Endodermal cell (in vitro differentiated cells): Measurements from ENCODE around the gene SP1. TPM values are rescaled to one million over a fixed set of nuclear protein-coding genes. Genes with fewer than 3 reads are reported as not detected.

Experiments used
- DNase-seq: peaks from one replicate; pipeline ENCODE4 v3.0.0-alpha.2; 2017
- H3K27ac ChIP-seq: 2 replicates; pipeline ENCODE4 v1.5.1; 2013; ENCODE audit warnings: mild to moderate bottlenecking, low read depth, low read length, moderate library complexity
- H3K27me3 ChIP-seq: 2 replicates; pipeline ENCODE4 v1.6.1; 2013; ENCODE audit warnings: mild to moderate bottlenecking, low read length, moderate library complexity; ENCODE audit not compliant: insufficient read depth, control insufficient read depth, poor library complexity, severe bottlenecking
- H3K36me3 ChIP-seq: 2 replicates; pipeline ENCODE4 v1.7.0; 2013; ENCODE audit warnings: mild to moderate bottlenecking, low read length, moderate library complexity; ENCODE audit not compliant: control insufficient read depth, insufficient read depth
- H3K4me1 ChIP-seq: one replicate; pipeline ENCODE4 v1.7.0; 2013; ENCODE audit warnings: low read length; ENCODE audit not compliant: control insufficient read depth, insufficient read depth
- H3K4me3 ChIP-seq: 2 replicates; pipeline ENCODE4 v1.5.1; 2013; ENCODE audit warnings: mild to moderate bottlenecking, low read length, moderate library complexity
- H3K9ac ChIP-seq: 2 replicates; pipeline ENCODE4 v1.6.1; 2013; ENCODE audit warnings: mild to moderate bottlenecking, low read length, moderate library complexity; ENCODE audit not compliant: poor library complexity, severe bottlenecking; ENCODE audit errors: extremely low read depth
- H3K9me3 ChIP-seq: 2 replicates; pipeline ENCODE4 v1.6.1; 2013; ENCODE audit warnings: mild to moderate bottlenecking, low read length, moderate library complexity; ENCODE audit not compliant: control insufficient read depth
- H3K27ac Mint-ChIP-seq: 2 replicates; pipeline ENCODE4 v1.8.0; 2020; ENCODE audit warnings: mixed read lengths
- H3K27me3 Mint-ChIP-seq: 2 replicates; pipeline ENCODE4 v1.8.0; 2021; ENCODE audit warnings: mild to moderate bottlenecking, mixed read lengths; ENCODE audit not compliant: insufficient read depth
- H3K36me3 Mint-ChIP-seq: 2 replicates; pipeline ENCODE4 v1.8.0; 2020; ENCODE audit warnings: low read depth, mixed read lengths
- H3K4me1 Mint-ChIP-seq: 2 replicates; pipeline ENCODE4 v1.8.0; 2020; ENCODE audit warnings: mixed read lengths
- H3K4me3 Mint-ChIP-seq: 2 replicates; pipeline ENCODE4 v1.8.0; 2020; ENCODE audit warnings: mild to moderate bottlenecking, moderate library complexity, mixed read lengths
- H3K9me3 Mint-ChIP-seq: 2 replicates; pipeline ENCODE4 v1.8.0; 2020; ENCODE audit warnings: mild to moderate bottlenecking, mixed read lengths
- WGBS, 2 experiments: methylation state at CpG; one replicate each; pipeline versions ENCODE4 v1.1.5 to v1.1.7; 2013; ENCODE audit warnings: missing lambda C conversion rate in 2 of 2, mixed read lengths in 1 of 2; ENCODE audit not compliant: insufficient coverage in 1 of 2, insufficient read length in 1 of 2; 5-methylcytosine and 5-hydroxymethylcytosine counted together
- total RNA-seq, 2 donors: library from RNA; stranded (reverse); fragmentation: NEBNext Ultra II Directional in 1 of 2; extraction: Animal tissue kit (Norgen Biotek cat#: 25700) in 1 of 2; gene quantifications; 2 replicates in 1 of 2; 3 replicates in 1 of 2; pipeline ENCODE4 v1.2.1, GENCODE V29; 2021
- TF ChIP-seq, protein P1 (sequence below): fragments of 200-600 bp; sonication (generic); conservative IDR thresholded peaks from 2 replicates; pipeline ENCODE4 v1.5.0; 2021; ENCODE audit warnings: antibody characterized with exemption, mild to moderate bottlenecking

Gene SP1
- total RNA-seq, 2 donors from 2014 or later, result 91.2 to 99.5 TPM

- Histone ChIP-seq H3K36me3 (no peaks in the 10 kb centered on the region), H3K27me3 (no peaks in the 10 kb centered on the region), H3K27ac (no peak overlapping the region), H3K9ac (no peak overlapping the region), H3K4me3 (peak overlapping the region; percentile 75), H3K4me1 (peaks cover 8% of the 10 kb centered on the region), H3K9me3 (no peaks in the 10 kb centered on the region)
- no peaks in the 10 kb centered on the region for H3K9me3 Mint-ChIP-seq
- DNase-seq, result peak; percentile 74
- peaks cover 10% of the 10 kb centered on the region for H3K4me1 Mint-ChIP-seq
- TF ChIP-seq, protein P1, sequence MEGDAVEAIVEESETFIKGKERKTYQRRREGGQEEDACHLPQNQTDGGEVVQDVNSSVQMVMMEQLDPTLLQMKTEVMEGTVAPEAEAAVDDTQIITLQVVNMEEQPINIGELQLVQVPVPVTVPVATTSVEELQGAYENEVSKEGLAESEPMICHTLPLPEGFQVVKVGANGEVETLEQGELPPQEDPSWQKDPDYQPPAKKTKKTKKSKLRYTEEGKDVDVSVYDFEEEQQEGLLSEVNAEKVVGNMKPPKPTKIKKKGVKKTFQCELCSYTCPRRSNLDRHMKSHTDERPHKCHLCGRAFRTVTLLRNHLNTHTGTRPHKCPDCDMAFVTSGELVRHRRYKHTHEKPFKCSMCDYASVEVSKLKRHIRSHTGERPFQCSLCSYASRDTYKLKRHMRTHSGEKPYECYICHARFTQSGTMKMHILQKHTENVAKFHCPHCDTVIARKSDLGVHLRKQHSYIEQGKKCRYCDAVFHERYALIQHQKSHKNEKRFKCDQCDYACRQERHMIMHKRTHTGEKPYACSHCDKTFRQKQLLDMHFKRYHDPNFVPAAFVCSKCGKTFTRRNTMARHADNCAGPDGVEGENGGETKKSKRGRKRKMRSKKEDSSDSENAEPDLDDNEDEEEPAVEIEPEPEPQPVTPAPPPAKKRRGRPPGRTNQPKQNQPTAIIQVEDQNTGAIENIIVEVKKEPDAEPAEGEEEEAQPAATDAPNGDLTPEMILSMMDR, result no peak
- H3K36me3 Mint-ChIP-seq, result no peaks in the 10 kb centered on the region
- 22 to 50% methylated on average over 1 to 5 of the region's 10 CpGs for WGBS, 2 experiments
- H3K27me3 Mint-ChIP-seq, result peaks cover 21% of the 10 kb centered on the region
- H3K27ac Mint-ChIP-seq, result no peak overlapping the region
- peak overlapping the region; percentile 74 for H3K4me3 Mint-ChIP-seq
Observed at GRCh38 chr12:53345486-53346188, 34.3 kb upstream of the SP1 start.

DNA sequence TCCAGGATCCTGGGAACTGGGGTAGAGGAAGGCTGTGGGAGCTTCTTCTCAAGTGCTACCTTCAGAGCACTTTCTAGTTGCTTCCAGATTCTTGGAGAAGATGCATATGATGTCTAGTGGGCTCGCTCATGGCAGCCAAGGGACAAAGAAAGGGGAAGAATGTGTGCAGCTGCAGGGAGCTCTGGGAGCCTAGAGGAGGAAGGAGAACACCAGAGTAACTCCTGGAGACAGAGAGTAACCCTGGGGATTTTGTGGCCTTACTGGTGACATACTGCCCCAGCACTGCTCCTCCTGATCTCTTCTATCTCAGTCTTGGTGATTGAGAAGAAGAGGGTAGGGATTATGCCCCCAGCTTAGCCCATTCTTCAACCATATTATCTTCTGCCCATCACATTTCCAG, 33.5 kb upstream of the SP1 start:
- 92 to 100% methylated on average over 1 of the region's 1 CpG for WGBS, 2 experiments
- no peak overlapping the region for H3K4me3 Mint-ChIP-seq

GRCh38 chr12:53347905-53348304, 32.1 kb upstream of the SP1 start:
- Mint-ChIP-seq H3K27ac (no peak overlapping the region), H3K4me1 (peaks cover 12% of the 10 kb centered on the region)
- WGBS, 2 experiments, result 92 to 93% methylated on average over 2 to 4 of the region's 4 CpGs

More for the DNA sequence above, 33.5 kb upstream of the SP1 start:
- peaks cover 8% of the 10 kb centered on the region for H3K4me1 ChIP-seq
- no peaks in the 10 kb centered on the region for H3K36me3 Mint-ChIP-seq
- no peaks in the 10 kb centered on the region for H3K27me3 ChIP-seq
- no peak overlapping the region for H3K27ac ChIP-seq
- TF ChIP-seq, protein P1, result no peak
- H3K4me3 ChIP-seq, result no peak overlapping the region
- peaks cover 14% of the 10 kb centered on the region for H3K27me3 Mint-ChIP-seq
- no peak overlapping the region for H3K9ac ChIP-seq
- H3K9me3 ChIP-seq, result no peaks in the 10 kb centered on the region
- DNase-seq, result no peak
- H3K4me1 Mint-ChIP-seq, result peaks cover 10% of the 10 kb centered on the region
- H3K9me3 Mint-ChIP-seq, result no peaks in the 10 kb centered on the region
- H3K36me3 ChIP-seq, result no peaks in the 10 kb centered on the region
- H3K27ac Mint-ChIP-seq, result no peak overlapping the region

More at GRCh38 chr12:53347905-53348304, 32.1 kb upstream of the SP1 start:
- Histone ChIP-seq H3K4me1 (peaks cover 8% of the 10 kb centered on the region), H3K4me3 (no peak overlapping the region), H3K9ac (no peak overlapping the region), H3K36me3 (no peaks in the 10 kb centered on the region), H3K27me3 (no peaks in the 10 kb centered on the region), H3K9me3 (no peaks in the 10 kb centered on the region), H3K27ac (no peak overlapping the region)
- Mint-ChIP-seq H3K4me3 (no peak overlapping the region), H3K36me3 (no peaks in the 10 kb centered on the region), H3K9me3 (no peaks in the 10 kb centered on the region), H3K27me3 (peaks cover 8% of the 10 kb centered on the region)
- no peak for DNase-seq
- TF ChIP-seq, protein P1, result no peak
